ENCODE results near the gene PKN2. TPM values are rescaled to one million over a fixed set of nuclear protein-coding genes. Genes with fewer than 3 reads are reported as not detected.

PKN2 gene
- total RNA-seq, 2 experiments from 2014 or later: 18.0 to 18.1 TPM

DNA sequence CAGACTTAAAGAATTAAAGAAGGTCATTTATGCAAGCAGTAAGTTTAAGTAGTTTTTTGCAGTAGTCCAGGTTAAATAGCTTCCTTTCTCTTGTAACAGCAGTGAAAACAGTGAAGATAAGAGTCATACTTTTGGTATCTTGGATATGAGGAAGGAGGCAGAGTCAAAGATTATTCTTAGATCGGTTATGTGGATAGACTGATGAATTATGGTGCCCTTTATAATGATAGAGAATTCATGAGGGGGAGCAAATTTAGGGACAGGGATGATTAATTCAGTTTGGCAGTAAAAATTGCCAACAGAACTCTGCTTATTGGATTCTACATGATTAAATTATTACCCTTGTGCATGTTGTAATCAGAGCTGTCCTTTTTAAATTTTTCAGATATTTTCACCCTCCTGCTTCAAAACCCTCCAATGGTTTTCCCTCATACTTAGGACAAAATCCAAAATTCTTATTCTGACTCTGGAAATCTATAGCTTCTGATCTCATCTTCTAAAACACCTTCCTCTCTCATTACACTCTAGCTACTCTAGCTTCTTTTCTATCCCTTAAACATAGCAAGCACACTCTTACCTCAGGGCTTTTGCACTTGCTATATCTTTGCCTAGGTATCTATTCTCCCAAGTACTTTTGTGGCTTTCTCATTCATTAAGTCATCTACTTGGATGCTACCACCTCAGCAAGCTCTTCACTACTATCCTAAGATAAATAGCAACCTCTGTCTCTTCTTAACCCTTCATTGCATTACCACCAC is 79.8 kb downstream of the PKN2 start:
- Mint-ChIP-seq H3K36me3 (ENCODE audit: low read depth) (peaks cover 18% of the 10 kb centered on the region), H3K27me3 (no peaks in the 10 kb centered on the region), H3K27ac (no peak overlapping the region), H3K9me3 (no peaks in the 10 kb centered on the region), H3K4me3 (no peak overlapping the region), H3K4me1 (ENCODE audit: low read depth) (peaks cover 2% of the 10 kb centered on the region)
- TF ChIP-seq, protein P1, sequence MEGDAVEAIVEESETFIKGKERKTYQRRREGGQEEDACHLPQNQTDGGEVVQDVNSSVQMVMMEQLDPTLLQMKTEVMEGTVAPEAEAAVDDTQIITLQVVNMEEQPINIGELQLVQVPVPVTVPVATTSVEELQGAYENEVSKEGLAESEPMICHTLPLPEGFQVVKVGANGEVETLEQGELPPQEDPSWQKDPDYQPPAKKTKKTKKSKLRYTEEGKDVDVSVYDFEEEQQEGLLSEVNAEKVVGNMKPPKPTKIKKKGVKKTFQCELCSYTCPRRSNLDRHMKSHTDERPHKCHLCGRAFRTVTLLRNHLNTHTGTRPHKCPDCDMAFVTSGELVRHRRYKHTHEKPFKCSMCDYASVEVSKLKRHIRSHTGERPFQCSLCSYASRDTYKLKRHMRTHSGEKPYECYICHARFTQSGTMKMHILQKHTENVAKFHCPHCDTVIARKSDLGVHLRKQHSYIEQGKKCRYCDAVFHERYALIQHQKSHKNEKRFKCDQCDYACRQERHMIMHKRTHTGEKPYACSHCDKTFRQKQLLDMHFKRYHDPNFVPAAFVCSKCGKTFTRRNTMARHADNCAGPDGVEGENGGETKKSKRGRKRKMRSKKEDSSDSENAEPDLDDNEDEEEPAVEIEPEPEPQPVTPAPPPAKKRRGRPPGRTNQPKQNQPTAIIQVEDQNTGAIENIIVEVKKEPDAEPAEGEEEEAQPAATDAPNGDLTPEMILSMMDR (IDR thresholded peaks at IDR 0.05): no peak
- intact Hi-C loops (cut with micrococcal nuclease): no loop called here
- ChIA-PET POLR2A (no interaction called here), CTCF (interaction anchor here (2.0 kb wide), 1 partner anchor 28 kb away, joined by 7 read pairs; no protein-coding TSS in a partner anchor)
- no peak for DNase-seq
- no peak for ATAC-seq

DNA sequence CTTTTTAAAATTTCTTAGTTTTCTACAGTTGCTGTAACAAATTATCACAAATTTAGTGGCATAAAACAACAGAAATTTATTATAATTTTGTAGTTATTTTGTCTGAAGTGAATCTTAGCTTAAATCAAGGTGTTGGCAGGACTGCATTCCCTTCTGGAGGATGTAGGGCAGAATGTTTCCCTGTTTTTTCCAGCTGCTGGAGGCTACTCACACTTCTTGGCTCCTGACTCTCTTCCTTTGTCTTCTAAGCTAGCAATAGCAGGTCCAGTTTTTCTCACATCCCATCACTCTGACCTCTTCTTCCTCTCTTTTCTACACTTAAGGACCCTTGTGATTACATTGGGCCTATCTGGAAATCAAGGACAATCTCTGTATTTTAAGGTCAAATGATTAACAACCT is 84.1 kb downstream of the PKN2 start:
- CTCF ChIA-PET: interaction anchor here (1.3 to 1.4 kb wide), 3 partner anchors 18 to 31 kb away, joined by 3 read pairs; no protein-coding TSS in a partner anchor
- no peak for ATAC-seq
- intact Hi-C loops (cut with micrococcal nuclease): no loop called here
- DNase-seq: no peak
- peaks cover 18% of the 10 kb centered on the region for H3K36me3 Mint-ChIP-seq (ENCODE audit: low read depth)
- no peak overlapping the region for H3K4me3 Mint-ChIP-seq
- H3K27me3 Mint-ChIP-seq: no peaks in the 10 kb centered on the region
- H3K9me3 Mint-ChIP-seq: no peaks in the 10 kb centered on the region
- TF ChIP-seq, protein P1 (IDR thresholded peaks at IDR 0.05): no peak
- no peaks in the 10 kb centered on the region for H3K4me1 Mint-ChIP-seq (ENCODE audit: low read depth)
- no peak overlapping the region for H3K27ac Mint-ChIP-seq
- POLR2A ChIA-PET: interaction anchor here (0.7 to 1.3 kb wide), 2 partner anchors 84 to 1132 kb away, joined by 3 read pairs; partner anchors contain the start of gene PKN2

DNA sequence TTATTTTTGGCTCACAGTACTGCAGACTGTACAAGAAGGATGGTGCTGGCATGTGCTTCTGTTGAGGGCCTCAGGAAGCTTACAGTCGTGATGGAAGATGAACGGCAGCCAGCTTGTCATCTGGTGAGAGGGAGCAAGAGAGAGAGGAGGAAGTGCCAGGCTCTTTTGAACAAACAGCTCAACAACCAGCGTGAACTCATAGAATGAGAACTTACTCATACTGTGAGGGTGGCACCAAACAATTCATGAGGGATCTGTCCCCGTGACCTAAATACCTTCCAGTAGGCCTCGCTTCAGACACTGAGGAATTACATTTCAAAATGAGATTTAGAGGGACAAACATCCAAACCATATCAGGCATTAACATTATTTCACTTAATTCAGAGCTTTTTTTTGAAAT is 84.7 kb downstream of the PKN2 start:
- TF ChIP-seq, protein P1 (IDR thresholded peaks at IDR 0.05): no peak
- peaks cover 5% of the 10 kb centered on the region for H3K4me1 Mint-ChIP-seq (ENCODE audit: low read depth)
- no peak for DNase-seq
- no peaks in the 10 kb centered on the region for H3K27me3 Mint-ChIP-seq
- no peak overlapping the region for H3K27ac Mint-ChIP-seq
- intact Hi-C loops (cut with micrococcal nuclease): no loop called here
- no peaks in the 10 kb centered on the region for H3K9me3 Mint-ChIP-seq
- ChIA-PET CTCF (interaction anchor here (0.5 to 1.3 kb wide), 2 partner anchors 17 to 53 kb away, joined by 3 read pairs; no protein-coding TSS in a partner anchor), POLR2A (no interaction called here)
- peaks cover 24% of the 10 kb centered on the region for H3K36me3 Mint-ChIP-seq (ENCODE audit: low read depth)
- no peak overlapping the region for H3K4me3 Mint-ChIP-seq
- ATAC-seq: no peak

DNA sequence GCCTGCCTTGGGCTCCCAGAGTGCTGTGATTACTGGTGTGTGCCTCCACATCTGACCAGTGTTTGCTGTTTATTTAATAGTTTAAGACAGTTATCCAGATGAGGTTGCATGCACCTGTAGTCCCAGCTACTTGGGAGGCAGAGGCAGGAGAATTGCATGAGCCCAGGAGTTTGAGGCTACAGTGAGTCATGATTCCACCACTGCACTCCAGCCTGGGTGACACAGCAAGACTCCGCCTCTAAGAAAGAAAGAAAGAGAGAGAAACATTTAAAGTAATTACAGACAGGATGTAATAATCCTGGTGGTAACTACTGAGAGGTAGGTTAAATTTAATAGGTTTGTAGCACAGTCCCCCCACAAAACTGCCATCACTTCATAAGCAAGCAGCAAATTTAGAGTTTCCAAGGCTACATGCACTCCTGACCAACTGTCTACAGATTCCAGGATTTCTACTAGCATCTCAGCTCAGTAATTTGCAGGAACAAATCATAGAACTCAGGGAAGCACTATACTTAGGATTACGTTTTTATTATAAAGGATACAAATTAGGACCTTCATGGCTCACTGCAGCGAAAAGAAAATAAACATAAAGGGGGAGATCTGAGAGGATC is 89.6 kb downstream of the PKN2 start:
- peak; percentile 77 for ATAC-seq
- CTCF ChIA-PET: no interaction called here
- POLR2A ChIA-PET: interaction anchor here (1.0 kb wide), 1 partner anchor 24 kb away, joined by 3 read pairs; no protein-coding TSS in a partner anchor
- Mint-ChIP-seq H3K4me1 (ENCODE audit: low read depth) (peaks cover 14% of the 10 kb centered on the region), H3K27ac (peak overlapping the region; percentile 67), H3K4me3 (no peak overlapping the region), H3K9me3 (no peaks in the 10 kb centered on the region), H3K36me3 (ENCODE audit: low read depth) (peaks cover 49% of the 10 kb centered on the region), H3K27me3 (no peaks in the 10 kb centered on the region)
- TF ChIP-seq, protein P1 (IDR thresholded peaks at IDR 0.05): no peak
- intact Hi-C loops (cut with micrococcal nuclease): no loop called here
- peak; percentile 27 for DNase-seq

DNA sequence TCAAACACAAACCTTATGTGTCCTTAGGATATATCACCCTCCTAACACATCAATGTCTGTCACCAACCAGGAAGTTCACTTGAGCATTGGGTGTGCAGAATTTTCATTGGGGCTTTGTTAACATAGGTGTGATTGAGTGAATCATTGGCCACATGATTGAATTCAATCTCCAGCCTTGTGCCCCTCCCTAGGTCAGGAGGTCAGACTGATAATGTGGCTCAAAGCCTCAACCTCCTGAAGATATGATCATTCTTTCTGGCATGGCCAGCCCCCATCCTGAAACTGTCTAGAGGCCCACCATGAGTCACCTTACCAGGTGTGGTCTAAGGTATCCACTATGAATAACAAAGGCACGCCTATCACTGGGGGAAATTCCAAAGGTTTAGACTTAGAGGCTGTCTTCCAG is 90.1 kb downstream of the PKN2 start:
- Mint-ChIP-seq H3K4me1 (ENCODE audit: low read depth) (peaks cover 14% of the 10 kb centered on the region), H3K27ac (peak overlapping the region; percentile 67), H3K36me3 (ENCODE audit: low read depth) (peaks cover 47% of the 10 kb centered on the region), H3K27me3 (no peaks in the 10 kb centered on the region), H3K9me3 (no peaks in the 10 kb centered on the region), H3K4me3 (no peak overlapping the region)
- peak; percentile 92 for ATAC-seq
- ChIA-PET POLR2A (interaction anchor here (1.0 kb wide), 1 partner anchor 23 kb away, joined by 3 read pairs; no protein-coding TSS in a partner anchor), CTCF (interaction anchor here (1.2 kb wide), 1 partner anchor 103 kb away, joined by 4 read pairs; no protein-coding TSS in a partner anchor)
- intact Hi-C loops (cut with micrococcal nuclease): no loop called here
- DNase-seq: peak; percentile 67
- TF ChIP-seq, protein P1 (IDR thresholded peaks at IDR 0.05): no peak
